Jurkat, Clone E6-1 (cell line): ENCODE measurements around the gene CLCA1.

ENCODE experiments used
- DNase-seq: peaks from one replicate; pipeline ENCODE4 v3.0.0-alpha.2; 2011; ENCODE audit warnings: low read depth, low spot score
- H3K4me3 ChIP-seq: 2 replicates; pipeline ENCODE4 v1.5.1; 2011; ENCODE audit warnings: mild to moderate bottlenecking, low read length, control low read depth, moderate library complexity

Gene CLCA1

DNA sequence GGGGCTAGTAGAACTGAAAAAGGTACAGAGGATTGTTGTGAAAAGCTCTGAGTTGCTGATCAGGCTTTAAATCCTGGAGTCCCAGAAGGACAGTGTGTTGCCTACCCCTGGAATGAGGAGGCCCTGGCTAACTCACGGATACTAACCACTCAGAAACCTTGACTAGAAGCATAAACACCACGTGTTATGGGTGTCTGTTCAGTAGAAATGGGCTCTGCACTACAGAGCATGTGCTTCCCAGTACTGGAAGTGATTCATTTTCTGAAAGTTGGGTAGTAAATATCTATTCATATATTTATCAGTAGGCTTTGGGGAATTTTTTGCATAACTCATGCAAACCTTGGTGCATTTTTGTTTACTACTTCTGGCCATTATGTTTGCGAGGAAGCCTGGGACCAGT lies 15.1 kb upstream of the CLCA1 start:
- H3K4me3 ChIP-seq = no peak overlapping the region
- DNase-seq = no peak

DNA sequence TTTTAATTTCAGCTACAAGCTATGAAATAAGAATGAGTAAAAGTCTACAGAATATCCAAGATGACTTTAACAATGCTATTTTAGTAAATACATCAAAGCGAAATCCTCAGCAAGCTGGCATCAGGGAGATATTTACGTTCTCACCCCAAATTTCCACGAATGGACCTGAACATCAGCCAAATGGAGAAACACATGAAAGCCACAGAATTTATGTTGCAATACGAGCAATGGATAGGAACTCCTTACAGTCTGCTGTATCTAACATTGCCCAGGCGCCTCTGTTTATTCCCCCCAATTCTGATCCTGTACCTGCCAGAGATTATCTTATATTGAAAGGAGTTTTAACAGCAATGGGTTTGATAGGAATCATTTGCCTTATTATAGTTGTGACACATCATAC lies 13.7 kb upstream of the CLCA1 start:
- DNase-seq = no peak
- H3K4me3 ChIP-seq = no peak overlapping the region

DNA sequence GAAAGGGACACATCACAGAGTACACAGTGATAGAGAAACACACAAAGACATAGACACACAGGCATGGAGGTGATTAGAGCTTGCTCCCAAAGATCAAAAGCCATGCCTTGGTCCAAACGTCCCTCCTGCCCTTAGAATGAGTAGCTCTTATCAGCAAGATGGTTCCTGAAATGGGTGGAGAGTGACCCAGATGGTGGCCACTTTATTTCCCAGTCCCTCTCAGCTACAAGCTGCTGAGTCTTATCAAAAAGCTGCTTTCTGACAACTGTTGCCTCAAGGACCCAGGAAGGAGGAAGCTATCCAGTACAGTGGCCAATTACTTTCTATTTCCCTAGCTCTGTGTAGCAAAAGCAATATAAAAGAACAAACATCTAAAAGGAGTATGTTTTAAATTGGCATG lies 7.7 kb upstream of the CLCA1 start:
- no peak for DNase-seq

DNA sequence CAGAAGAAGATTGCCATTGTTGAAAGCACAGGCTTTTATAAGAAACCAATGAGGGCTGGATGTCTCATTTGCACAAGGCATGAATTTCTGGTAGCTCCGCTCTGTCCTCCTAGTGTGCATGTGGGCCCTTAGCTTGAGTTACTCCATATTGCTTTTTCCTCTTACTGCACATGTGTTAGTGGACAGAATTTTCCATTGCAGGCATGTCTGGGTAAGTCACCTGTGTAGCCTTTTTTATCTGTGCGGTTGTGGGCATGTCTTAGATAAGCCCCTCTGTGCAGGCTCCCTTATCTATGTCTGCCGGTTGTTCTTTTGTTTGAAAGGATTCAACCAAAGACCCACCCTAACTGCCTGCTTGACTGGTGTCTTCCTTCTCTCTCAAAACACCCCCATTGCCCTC lies 7.2 kb upstream of the CLCA1 start:
- peak; percentile 85 for DNase-seq

More for the DNA sequence above, 7.7 kb upstream of the CLCA1 start:
- no peak overlapping the region for H3K4me3 ChIP-seq

DNA sequence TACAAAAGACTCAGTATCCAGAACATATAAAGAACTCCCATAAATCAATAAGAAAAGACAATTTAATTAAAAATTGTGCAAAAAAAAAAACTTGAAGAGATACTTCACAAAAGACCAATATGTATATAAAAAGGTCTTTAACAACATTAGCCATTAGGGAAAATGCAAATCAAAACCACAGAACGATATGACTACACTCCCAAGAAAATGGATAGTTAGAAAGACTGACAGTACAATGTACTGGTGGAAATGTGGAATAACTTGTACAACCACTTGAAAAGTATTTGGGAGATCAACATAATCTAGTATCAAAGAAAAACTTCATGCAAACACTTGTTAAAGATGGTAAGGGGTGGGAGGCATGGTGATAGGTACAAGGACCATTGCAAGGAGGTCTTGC lies 3.9 kb upstream of the CLCA1 start:
- DNase-seq = no peak
- no peak overlapping the region for H3K4me3 ChIP-seq

More for the DNA sequence above, 7.2 kb upstream of the CLCA1 start:
- H3K4me3 ChIP-seq = no peak overlapping the region

DNA sequence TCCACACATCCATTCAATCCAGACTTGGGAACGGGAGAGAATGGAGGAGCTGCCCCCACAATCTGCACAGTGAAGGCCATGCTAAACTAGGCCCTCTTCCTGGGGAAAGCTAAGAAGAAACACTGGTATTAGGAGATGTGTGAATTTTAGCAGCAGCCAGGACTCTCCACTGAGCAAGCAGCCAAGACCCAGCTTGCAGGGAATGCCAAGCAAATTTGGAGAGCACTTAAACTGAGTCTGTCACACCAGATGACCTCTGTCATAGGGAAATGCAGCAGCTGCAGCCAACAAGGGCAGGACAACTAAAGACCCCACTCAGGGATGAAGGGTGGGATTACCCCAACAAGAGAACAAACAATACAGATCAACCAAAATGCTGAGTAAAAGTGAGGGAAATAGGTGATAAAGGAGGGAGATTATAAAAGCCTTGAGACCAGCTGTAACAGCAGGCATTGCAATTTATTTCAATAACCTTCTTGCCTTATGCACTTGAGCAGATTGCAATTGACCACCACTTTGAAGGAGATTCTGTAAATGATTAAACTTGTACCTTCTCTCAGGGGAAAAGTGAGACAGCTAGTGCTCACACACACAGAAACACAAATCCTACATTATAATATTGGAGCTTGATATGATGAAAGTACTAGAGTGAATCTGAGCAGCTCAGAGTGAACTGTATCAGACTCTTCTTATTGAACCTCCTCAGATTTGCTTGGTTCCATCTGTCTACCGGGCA lies 2.5 kb upstream of the CLCA1 start:
- DNase-seq = no peak
- H3K4me3 ChIP-seq = no peak overlapping the region

DNA sequence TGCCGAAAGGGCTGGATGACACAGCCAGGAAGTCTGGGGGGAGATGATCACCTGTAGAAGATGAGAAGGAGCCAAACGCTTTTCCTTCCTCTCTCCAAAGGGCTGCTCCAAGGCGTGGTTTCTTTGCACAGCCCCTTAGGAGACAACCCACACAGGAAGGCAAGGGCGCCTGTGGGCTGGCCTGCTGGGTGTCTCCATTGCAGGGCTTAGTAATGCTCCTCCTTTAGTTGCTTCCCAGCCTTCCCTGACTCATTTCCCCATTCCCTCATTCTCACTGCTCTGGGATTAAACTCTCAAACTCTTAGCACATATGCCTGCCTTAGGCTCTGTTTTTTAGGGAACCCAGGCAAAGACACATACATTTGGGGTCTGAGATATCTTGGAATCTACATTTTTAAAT lies 1.7 kb upstream of the CLCA1 start:
- DNase-seq = no peak
- no peak overlapping the region for H3K4me3 ChIP-seq

DNA sequence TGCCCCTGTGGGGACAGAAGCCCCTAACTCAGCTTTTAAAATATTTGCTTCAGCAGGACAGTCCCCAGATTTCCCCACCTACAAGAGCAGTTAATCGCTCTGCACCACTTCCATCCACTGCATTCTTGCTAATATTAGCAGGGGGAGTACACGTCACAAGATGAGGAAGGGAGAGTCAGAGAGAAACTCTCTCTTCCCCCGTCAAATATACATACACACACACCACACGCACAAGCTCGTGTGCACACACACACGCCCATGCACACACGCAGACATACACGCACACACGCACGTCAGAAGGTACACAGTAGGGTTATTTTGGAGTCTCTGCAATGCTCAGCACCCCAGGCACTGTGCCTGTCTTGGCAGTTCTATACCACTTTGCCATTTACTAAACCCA lies 2.1 kb downstream of the CLCA1 start:
- DNase-seq = no peak
- no peak overlapping the region for H3K4me3 ChIP-seq

DNA sequence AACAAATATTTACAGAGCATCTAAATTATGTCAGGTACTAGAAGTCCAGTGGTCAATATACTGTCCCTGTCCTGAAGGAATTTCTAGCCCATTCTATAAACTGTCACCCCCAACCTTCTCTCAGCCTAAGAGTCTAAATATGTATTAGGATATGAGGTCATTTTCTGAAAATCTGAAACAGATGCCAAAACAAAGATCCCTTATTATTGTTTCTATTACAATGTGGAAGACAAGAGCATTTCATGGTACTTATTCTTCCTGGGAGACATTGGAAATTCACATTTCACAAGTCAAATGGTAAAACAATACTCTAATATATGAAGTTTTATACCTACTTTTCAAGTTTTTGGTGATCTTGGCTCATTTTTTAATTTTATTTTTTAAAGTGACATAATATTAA lies 2.6 kb downstream of the CLCA1 start:
- DNase-seq = no peak
- no peak overlapping the region for H3K4me3 ChIP-seq

DNA sequence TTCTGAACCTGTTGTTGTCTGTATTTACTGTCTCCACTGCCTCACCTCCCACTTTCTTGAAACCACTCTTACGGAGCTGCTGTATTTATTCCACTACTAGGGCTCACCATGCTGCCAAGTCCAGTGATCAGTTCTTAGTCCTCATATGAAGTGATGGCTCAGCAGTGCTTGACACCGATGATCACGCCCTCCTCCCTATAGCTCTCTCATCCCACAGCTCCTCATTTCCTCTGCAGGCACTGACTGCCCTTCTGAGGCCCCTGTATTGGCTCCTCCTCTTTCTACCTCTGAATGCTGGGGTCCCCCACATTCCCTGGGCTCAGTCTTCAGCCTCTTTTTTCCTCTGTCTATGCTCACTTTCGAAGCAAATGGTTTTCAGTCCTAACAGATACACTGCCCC lies 3.4 kb downstream of the CLCA1 start:
- no peak for DNase-seq
- no peak overlapping the region for H3K4me3 ChIP-seq

DNA sequence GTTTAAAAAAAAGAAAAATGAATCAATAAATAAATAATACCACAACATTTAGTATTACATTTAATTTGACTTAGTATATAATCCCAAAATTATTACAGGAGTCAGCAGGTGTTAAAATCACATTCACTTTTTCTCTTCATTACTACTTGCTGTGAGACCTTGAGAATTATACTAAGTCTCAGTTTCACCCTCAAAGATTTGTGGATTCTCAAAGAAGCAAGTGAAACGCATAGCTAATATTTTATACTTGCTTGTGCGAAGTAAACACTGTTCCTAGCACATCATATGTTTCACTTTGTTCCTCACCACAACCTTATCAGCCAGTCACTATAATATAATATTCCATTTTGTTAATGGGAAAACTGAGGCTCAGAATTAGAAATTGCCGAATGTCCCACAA lies 4.0 kb downstream of the CLCA1 start:
- DNase-seq = no peak

DNA sequence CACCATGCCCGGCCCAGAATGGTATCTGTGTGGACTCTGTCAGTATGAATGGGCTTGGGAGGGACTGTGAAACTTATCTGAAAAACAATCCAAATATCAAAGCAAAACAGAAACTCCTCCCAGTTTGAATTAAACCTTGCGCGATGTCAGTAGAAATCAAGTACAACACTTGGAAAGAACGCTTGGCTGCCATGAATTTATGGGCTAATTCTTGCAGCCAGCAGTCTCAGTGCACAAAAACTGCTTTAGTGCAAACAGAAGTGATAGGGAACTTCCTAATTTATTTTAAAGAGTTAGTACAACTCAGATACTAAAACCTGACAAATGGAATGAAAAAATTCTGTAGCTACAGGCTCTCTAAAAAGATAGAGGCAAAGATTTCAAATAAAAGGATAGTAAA lies 8.5 kb downstream of the CLCA1 start:
- no peak overlapping the region for H3K4me3 ChIP-seq
- no peak for DNase-seq

More for the DNA sequence above, 4.0 kb downstream of the CLCA1 start:
- no peak overlapping the region for H3K4me3 ChIP-seq

DNA sequence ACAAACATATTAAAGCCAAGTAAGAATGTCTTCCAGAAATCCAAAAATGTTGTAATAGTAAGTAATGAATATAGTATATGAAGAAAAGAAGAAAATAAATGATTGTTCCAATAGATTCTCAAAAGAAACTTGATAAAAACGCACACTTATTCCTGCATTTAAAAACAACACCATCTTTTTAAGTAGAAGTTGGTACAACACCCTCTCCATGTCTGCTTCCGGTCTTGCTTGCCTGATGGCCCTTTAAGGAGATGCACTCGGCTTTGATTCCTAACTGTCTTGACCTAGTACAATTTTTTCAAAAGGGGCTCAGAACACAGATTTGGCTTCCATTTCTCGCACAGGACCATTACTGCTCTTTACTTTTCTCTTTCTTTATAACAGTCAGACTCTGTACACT lies 9.0 kb downstream of the CLCA1 start:
- H3K4me3 ChIP-seq = no peak overlapping the region
- no peak for DNase-seq

DNA sequence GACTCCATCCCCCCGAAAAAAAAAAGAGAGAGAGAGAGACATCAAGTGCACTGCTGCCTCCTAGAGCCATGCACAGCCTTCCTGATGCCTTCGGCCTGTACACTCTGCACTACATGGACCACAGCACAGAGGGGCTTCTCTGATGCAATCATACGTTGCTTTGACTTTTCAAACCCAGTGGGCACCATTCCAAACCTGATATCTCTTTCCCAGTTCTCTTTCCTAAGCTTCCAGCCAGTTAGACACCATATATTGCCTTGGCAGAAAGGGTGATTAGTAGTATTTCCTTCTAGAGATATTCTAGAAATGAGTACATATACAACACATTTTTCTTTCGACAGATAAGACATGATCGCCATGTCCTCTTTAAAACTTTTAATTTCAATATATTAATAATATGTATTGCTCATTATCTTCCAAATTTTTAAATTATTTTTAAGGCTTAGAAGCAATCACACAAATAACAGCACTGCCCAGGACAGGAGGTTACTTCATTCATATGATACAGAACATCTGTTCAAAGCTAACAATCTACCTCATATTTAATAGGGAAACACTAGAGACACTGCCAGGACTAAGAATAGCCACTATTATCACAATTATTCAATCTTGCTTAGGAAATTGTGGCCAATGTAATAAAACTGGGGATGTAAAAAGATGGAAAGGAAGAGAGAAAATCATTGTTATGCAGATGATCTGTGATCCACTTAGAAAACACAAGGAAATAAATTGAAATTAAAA lies 9.9 kb downstream of the CLCA1 start:
- no peak overlapping the region for H3K4me3 ChIP-seq

DNA sequence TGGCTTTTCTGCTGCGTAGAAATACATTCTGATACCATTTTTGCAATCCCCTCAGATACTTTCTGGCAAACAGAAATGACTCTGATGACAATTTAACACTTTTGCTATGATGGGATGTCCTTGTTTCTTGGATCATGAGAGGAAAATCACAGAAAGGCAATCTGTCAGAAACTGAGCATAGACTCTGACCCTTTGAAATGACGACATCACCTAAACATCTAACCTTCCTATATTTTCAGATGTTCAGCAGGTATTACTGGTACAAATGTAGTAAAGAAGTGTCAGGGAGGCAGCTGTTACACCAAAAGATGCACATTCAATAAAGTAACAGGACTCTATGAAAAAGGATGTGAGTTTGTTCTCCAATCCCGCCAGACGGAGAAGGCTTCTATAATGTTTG lies 13.2 kb downstream of the CLCA1 start:
- no peak for DNase-seq
- no peak overlapping the region for H3K4me3 ChIP-seq

More for the DNA sequence above, 9.9 kb downstream of the CLCA1 start:
- no peak for DNase-seq

DNA sequence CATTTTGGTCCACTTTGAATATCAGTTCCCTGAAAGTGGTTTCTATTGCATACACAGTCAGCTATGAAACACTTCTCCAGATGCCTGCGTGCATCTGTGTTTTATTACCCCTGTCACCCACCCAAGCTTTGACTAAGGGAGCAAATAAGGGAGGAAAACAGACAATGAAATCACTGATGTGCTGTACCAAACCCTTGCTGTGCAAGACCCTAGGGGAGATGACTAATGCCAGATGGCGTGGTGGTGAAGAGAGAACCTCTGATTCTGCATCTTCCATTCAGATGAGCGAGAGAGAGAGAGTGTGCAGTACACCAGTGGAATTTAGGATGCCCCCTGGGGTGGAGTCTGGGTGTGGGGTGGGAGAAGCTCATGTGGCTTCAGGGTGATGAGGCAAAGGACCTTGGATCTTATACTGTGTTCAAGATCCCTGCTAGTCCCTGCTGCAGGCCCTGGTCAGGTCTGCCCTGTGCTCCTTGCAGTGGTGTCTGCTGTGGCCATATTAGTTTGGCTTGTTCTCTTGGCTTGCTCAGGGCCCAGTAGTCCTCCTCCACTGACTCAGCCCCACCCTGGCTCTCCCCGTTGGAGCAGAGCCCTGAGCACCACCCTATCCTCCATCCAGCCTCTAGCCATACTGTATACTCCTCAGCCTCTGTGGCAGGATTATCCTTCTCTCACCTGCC lies 18.5 kb downstream of the CLCA1 start:
- no peak for DNase-seq
- no peak overlapping the region for H3K4me3 ChIP-seq

DNA sequence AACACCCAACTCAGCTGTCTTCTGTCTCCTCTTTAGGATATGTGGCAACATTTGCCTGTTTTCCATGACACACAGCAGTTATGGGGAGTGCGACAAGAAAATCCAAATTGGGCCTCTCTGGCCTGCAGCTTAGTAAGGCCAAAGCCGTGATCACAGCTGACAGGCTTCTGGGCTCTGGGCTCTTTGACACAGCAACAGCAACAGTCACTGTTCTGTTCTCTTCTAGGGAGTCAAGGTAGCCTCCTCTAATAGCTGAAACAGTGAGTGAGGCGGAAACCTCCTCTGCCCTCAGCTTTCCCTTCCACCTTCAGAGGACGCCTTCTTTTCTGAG lies 19.0 kb downstream of the CLCA1 start:
- no peak for DNase-seq
- H3K4me3 ChIP-seq = no peak overlapping the region

DNA sequence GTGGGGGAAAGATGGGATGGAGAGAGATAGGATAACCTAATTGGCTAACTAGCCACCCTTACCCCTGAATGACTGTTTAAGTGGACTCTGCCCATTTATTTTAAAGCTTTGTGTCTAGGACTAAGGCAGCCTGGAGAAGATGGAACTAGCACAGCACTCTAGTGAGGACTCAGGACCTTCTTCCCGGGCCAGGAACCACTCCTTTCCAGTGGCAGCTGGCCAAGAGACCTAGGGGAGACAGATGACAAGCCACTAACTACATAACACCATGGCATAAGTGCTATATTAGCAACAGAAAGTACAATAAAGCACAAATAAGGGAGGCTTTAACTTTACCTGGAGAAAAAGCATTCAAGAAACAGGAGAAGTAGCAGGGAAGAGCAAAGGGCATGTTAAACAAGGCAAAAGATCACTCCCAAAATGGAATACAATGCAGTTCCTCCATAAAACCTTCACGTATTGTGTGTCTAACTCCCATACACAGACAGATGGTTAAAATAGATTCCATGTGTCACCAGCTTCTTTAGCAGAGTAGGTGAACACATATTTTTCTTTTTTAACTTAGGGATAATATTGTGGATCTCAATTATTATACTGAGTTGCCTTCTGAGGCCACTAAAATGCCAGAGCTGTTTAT lies 20.6 kb downstream of the CLCA1 start:
- no peak overlapping the region for H3K4me3 ChIP-seq
- no peak for DNase-seq

DNA sequence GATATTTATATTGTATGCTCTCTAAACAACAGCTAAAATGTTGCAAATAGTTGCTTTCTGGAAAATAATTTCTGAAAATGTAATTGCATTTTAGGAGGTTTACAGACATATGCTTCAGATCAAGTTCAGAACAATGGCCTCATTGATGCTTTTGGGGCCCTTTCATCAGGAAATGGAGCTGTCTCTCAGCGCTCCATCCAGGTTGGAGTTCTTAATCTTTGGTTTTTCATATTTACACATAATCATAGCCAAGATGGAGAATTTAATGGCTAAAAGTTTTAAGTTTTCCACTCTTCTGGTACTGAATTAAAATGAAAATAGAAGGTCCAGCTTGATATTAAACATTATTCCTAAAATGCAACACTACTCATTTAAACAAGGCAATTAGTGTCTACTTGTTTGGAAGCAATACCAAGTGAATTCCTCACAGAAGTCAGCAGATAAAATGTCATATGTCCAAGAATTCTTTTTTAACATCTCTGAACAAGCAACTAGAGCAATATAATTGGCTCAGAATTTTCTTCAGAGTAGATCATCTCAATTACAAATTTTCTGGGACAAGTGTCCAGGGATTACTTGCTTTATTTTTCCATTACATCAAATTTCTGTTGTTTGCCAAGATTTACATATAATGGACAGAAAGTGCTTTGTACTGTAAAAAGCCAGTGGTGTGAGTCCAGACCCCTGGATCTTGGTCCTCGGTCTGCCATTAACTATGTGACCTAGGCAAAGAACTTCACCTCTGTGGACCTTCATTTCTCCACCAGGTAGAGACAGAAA lies 22.6 kb downstream of the CLCA1 start:
- no peak for DNase-seq
- no peak overlapping the region for H3K4me3 ChIP-seq
